PC-3 (cell line): ENCODE measurements around the gene NEK1. TPM values are rescaled to one million over a fixed set of nuclear protein-coding genes. Genes with fewer than 3 reads are reported as not detected.
A peak's percentile ranks its signal among the peaks of the same experiment; 100 is the strongest.

Experiments used
- ATAC-seq: fragments of 200-7000 bp; cut with Tn5 transposase; 2 replicates; pipeline ENCODE4 v1.9.1; 2020; ENCODE audit warnings: mild to moderate bottlenecking, moderate library complexity
- BruUV-seq: library from RNA; stranded (reverse); fragments of 400-500 nt; replicated peaks from 2 replicates; lab custom pipeline; 2021; lab: Mats Ljungman, UMichigan
- CTCF ChIA-PET: fragments of 300-600 bp; sonication (Branson Sonifier 250); formaldehyde crosslinking; loops from one replicate; lab custom pipeline; 2022; ENCODE audit warnings: antibody characterized with exemption; lab: Charles Lee
- POLR2A ChIA-PET: fragments of 300-600 bp; sonication (Branson Sonifier 250); formaldehyde crosslinking; loops from one replicate; lab custom pipeline; 2022; ENCODE audit warnings: antibody characterized with exemption; ENCODE audit not compliant: unreplicated experiment; lab: Charles Lee
- DNase-seq: peaks from one replicate; pipeline ENCODE4 v3.0.0-alpha.2; 2015
- H2AFZ ChIP-seq: fragments of 300-600 bp; sonication (generic); 2 replicates; pipeline ENCODE4 v1.6.0; 2016; ENCODE audit warnings: antibody characterized with exemption, low read length
- H3F3A ChIP-seq: fragments of 300-600 bp; sonication (generic); one replicate; pipeline ENCODE4 v1.6.0; 2017; ENCODE audit warnings: antibody characterized with exemption, low read length, control low read depth, mild to moderate bottlenecking; ENCODE audit not compliant: unreplicated experiment
- H3K27ac ChIP-seq: fragments of 300-600 bp; sonication (generic); 2 replicates; pipeline ENCODE4 v1.5.1; 2016; ENCODE audit warnings: mild to moderate bottlenecking, low read length
- H3K27me3 ChIP-seq: fragments of 300-600 bp; sonication (generic); 2 replicates; pipeline ENCODE4 v1.6.1; 2016; ENCODE audit warnings: low read length, mixed read lengths
- H3K36me3 ChIP-seq: fragments of 300-600 bp; sonication (generic); 2 replicates; pipeline ENCODE4 v1.6.1; 2016; ENCODE audit warnings: low read depth, mixed run types, low read length, mixed read lengths
- H3K4me1 ChIP-seq: fragments of 300-600 bp; sonication (generic); 2 replicates; pipeline ENCODE4 v1.5.1; 2016; ENCODE audit warnings: low read length; ENCODE audit not compliant: insufficient read depth
- H3K4me2 ChIP-seq: fragments of 300-600 bp; sonication (generic); 2 replicates; pipeline ENCODE4 v1.6.0; 2016; ENCODE audit warnings: low read length
- H3K4me3 ChIP-seq: fragments of 300-600 bp; sonication (generic); 2 replicates; pipeline ENCODE4 v1.5.1; 2016; ENCODE audit warnings: mild to moderate bottlenecking, low read length, mixed read lengths
- H3K79me2 ChIP-seq: fragments of 300-600 bp; sonication (generic); 2 replicates; pipeline ENCODE4 v1.6.1; 2017; ENCODE audit warnings: low read length, mixed read lengths
- H3K9ac ChIP-seq: fragments of 300-600 bp; sonication (generic); 2 replicates; pipeline ENCODE4 v1.6.0; 2016; ENCODE audit warnings: mild to moderate bottlenecking, low read length
- H3K9me2 ChIP-seq: fragments of 300-600 bp; sonication (generic); replicated peaks from 2 replicates; pipeline ENCODE4 v1.6.1; 2016; ENCODE audit warnings: mixed run types, low read length, mixed read lengths
- H3K9me3 ChIP-seq: fragments of 300-600 bp; sonication (generic); 2 replicates; pipeline ENCODE4 v1.6.1; 2016; ENCODE audit warnings: low read length, mixed read lengths
- H4K20me1 ChIP-seq: fragments of 300-600 bp; sonication (generic); 2 replicates; pipeline ENCODE4 v1.6.1; 2016; ENCODE audit warnings: low read length, mixed read lengths
- CTCF ChIP-seq: fragments of 300-600 bp; sonication (generic); conservative IDR thresholded peaks from 2 replicates; pipeline ENCODE4 v1.5.1; 2017; ENCODE audit warnings: antibody characterized with exemption, low read depth, mild to moderate bottlenecking, low read length
- EZH2 ChIP-seq: fragments of 300-600 bp; sonication (generic); IDR thresholded peaks from one replicate; pipeline ENCODE4 v1.6.1; 2017; ENCODE audit warnings: antibody characterized with exemption, mild to moderate bottlenecking, low read length; ENCODE audit not compliant: unreplicated experiment
- EZH2phosphoT487 ChIP-seq: fragments of 300-600 bp; sonication (generic); IDR thresholded peaks from 2 replicates; pipeline ENCODE4 v1.6.1; 2018; ENCODE audit warnings: mild to moderate bottlenecking, antibody characterized with exemption, low read length, borderline replicate concordance
- intact Hi-C: fragments of 100-400 bp; cut with micrococcal nuclease; formaldehyde crosslinking; loops from 2 replicates; pipeline ENCODE4 v1.9.0; 2023
- total RNA-seq: library from RNA; depleted of rRNA; stranded (reverse); fragments of >200 nt; gene quantifications from 2 replicates; pipeline ENCODE4 v1.2.3, GENCODE V29; 2014

NEK1 gene
- total RNA-seq, 1 experiment from 2014 or later: 4.3 TPM

GRCh38 chr4:169619958-169620879, 7.8 kb upstream of the NEK1 start, which contains the start of gene CLCN3:
TSS of gene CLCN3 (plus strand) at chr4:169620578. CDS start at chr4:169635929, 15,351 bp downstream.
- ChIA-PET CTCF (interaction anchor here (0.7 to 1.0 kb wide), 2 partner anchors 39 to 358 kb away, joined by 3 read pairs; no protein-coding TSS in a partner anchor), POLR2A (interaction anchor here (0.6 kb wide), 1 partner anchor 1010 kb away, joined by 3 read pairs; no protein-coding TSS in a partner anchor)
- no TSS peak for BruUV-seq
- Histone ChIP-seq H3F3A (no peaks in the 10 kb centered on the region), H3K9ac (peak within 1 kb of the TSS; percentile 92), H3K4me1 (peaks cover 19% of the 10 kb centered on the region), H2AFZ (peak within 1 kb of the TSS; percentile 80), H4K20me1 (no peaks in the 10 kb centered on the region), H3K4me2 (peak within 1 kb of the TSS; percentile 89), H3K79me2 (peaks cover 48% of the 10 kb centered on the region), H3K4me3 (peak within 1 kb of the TSS; percentile 92), H3K27me3 (no peaks in the 10 kb centered on the region), H3K27ac (peak within 1 kb of the TSS; percentile 83), H3K36me3 (no peaks in the 10 kb centered on the region), H3K9me2 (no peaks in the 10 kb centered on the region), H3K9me3 (no peaks in the 10 kb centered on the region)
- TF ChIP-seq EZH2 (no peak), EZH2phosphoT487 (no peak), CTCF (no peak)
- intact Hi-C loops: loop anchor here (1.0 to 10.0 kb wide), 4 partner anchors 15 to 175 kb away; no protein-coding TSS in a partner anchor
- peak; percentile 92 for ATAC-seq
- DNase-seq: peak; percentile 98

GRCh38 chr4:169619518-169619957, 7.2 kb upstream of the NEK1 start:
- peak overlapping the region; percentile 69 for H3K27ac ChIP-seq
- peak; percentile 72 for DNase-seq
- H3K27me3 ChIP-seq: no peaks in the 10 kb centered on the region
- H3K9me3 ChIP-seq: no peaks in the 10 kb centered on the region
- ChIA-PET CTCF (interaction anchor here (1.0 kb wide), 1 partner anchor 40 kb away, joined by 3 read pairs; no protein-coding TSS in a partner anchor), POLR2A (interaction anchor here (0.6 kb wide), 1 partner anchor 1010 kb away, joined by 3 read pairs; no protein-coding TSS in a partner anchor)
- TSS peak; percentile 90 for BruUV-seq
- H3K79me2 ChIP-seq: peaks cover 41% of the 10 kb centered on the region
- peak overlapping the region; percentile 92 for H3K4me3 ChIP-seq
- intact Hi-C loops: no loop called here
- no peak for TF ChIP-seq EZH2phosphoT487
- TF ChIP-seq EZH2: no peak
- TF ChIP-seq CTCF: peak; percentile 48; the same call in 1 of the 2 replicates
- no peaks in the 10 kb centered on the region for H3K36me3 ChIP-seq
- ATAC-seq: peak; percentile 50
- H3K9ac ChIP-seq: peak overlapping the region; percentile 92
- peak overlapping the region; percentile 89 for H3K4me2 ChIP-seq
- no peaks in the 10 kb centered on the region for H3F3A ChIP-seq
- no peaks in the 10 kb centered on the region for H4K20me1 ChIP-seq
- H3K9me2 ChIP-seq: no peaks in the 10 kb centered on the region
- peaks cover 19% of the 10 kb centered on the region for H3K4me1 ChIP-seq
- peak overlapping the region; percentile 80 for H2AFZ ChIP-seq
